Stimulated activated CD8-positive, alpha-beta memory T cell treated with anti-CD3 and anti-CD28 coated beads, Interleukin-12 subunit alpha, Interleukin-12 subunit beta, amount 100 ng/mL, for 24 hours (primary cell): ENCODE data around the gene PITPNC1.

Experiments
- DNase-seq: peaks from one replicate; pipeline ENCODE4 v3.0.0-alpha.2; 2020; ENCODE audit errors: extremely low read depth

Gene PITPNC1

DNA sequence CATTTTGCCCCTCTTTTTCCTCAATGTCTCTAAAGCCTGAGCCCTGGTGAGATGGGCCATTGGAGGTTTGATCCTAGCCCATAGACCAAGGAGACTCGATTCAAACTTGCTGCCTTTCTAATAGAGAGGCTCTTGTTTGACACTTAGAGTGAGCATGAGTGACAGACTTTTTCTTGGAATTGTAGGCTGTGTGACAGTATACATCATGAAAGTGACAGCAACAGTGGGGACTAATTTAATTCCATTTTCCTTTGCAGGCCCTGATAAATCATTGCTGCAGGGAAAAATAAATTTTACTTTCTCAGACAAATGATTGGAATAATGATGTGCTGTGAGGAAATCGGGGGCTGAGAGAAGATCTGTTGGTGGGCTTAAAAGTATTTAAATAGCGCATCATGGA, 171.6 kb downstream of the PITPNC1 start:
- no peak for DNase-seq

- DNase-seq, result no peak
Measured at GRCh38 chr17:67549820-67550219, 172.7 kb downstream of the PITPNC1 start.

DNA sequence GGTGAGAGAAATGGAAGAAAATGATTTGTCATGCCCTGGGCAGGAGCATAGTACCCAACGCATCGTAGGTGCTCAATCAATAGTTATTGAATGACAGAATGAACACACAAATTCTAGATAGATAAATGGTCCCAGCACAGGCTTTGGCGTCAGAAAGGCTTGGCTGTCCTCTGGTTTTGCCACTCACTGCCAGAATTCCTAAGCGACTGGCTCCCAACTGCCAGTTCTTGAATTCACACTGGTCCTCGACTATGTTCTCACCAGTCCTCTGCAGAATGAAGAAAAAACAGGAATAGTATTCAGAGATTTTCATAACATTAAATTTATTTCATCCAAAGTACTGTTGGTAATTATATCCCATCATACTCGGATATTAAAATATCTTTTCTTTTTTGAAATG, 177.6 kb downstream of the PITPNC1 start:
- DNase-seq, result no peak

GRCh38 chr17:67555855-67556254, 178.8 kb downstream of the PITPNC1 start:
- no peak for DNase-seq

- no peak for DNase-seq
Measured at GRCh38 chr17:67557052-67557845, 180.2 kb downstream of the PITPNC1 start.

DNA sequence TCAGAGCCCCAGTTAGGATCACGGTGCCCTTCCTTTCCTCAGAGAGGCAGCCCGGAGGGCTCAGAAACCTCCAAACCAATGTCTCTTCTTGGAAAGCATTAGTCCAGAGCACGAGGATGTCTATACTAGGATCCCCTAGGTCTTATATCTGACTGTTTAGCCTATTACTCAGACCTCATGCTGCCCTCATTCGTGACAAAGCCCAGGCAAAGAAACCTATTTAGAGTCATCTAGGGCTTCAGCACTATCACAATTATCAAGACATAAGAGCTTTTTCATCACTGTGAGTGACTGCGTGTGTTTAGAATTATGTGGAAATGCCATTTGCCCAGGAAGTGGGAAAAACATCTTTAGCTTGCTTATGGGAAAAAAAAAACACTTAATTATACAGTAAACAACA, 180.8 kb downstream of the PITPNC1 start:
- DNase-seq, result no peak

- DNase-seq, result no peak
Measured at GRCh38 chr17:67558740-67559380, 181.8 kb downstream of the PITPNC1 start.

GRCh38 chr17:67559381-67559966, 182.4 kb downstream of the PITPNC1 start:
- DNase-seq, result no peak

DNA sequence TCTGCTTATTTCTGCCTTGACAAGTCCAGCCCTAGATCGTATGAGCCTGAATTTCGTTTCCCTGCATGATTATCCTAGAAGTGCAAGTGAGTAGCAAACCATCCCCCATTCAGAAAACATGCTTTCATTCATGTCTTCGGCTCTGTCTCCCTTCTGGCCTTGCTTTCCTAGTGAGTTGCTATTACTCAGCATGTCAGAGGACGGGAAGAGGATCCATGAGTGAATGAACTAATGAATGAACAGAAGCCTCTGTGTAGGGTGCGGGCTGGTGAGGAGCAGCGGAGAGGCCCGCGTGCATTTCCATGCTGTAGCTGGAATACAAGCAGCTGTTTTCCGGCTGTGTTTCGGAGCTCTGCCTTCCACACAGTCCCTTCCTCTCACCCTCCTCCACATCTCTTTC, 184.9 kb downstream of the PITPNC1 start:
- no peak for DNase-seq

DNA sequence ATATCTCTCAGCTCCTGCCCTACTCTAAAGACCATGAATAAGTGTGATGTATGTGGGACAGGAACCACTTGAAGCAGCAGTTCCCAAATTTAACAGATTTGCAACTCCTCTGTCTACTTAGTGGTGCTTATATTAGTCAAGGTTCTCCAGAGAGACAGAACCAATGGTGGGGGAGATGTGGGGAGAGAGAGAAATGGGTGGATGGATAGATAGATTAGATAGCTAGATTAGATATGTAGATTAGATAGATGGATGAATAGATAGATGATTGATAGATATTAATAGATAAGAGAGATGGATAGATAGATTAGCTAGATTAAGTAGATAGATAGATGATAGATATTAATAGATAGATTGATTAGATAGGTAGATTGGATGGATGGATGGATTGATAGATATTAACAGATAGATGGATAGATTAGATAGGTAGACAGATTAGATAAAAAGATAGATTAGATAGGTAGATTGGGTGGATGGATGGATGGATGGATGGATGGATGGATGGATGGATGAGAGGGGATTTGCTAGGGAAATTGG, 186.7 kb downstream of the PITPNC1 start:
- DNase-seq, result no peak

DNA sequence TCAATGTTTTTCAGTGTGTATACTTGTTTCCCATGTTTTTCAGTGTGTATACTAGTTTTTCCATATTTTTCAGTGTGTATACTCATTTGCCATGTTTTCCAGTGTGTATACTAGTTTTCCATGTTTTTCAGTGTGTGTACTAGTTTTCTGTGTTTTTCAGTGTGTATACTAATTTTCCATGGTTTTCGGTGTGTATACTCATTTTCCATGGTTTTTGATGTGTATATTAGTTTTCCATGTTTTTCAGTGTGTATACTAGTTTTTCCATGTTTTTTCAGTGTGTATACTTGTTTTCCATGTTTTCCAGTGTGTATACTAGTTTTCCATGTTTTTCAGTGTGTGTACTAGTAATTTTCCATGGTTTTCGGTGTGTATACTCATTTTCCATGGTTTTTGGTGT, 188.0 kb downstream of the PITPNC1 start:
- DNase-seq, result no peak

- DNase-seq, result no peak
Measured at GRCh38 chr17:67566656-67567055, 189.6 kb downstream of the PITPNC1 start.

DNA sequence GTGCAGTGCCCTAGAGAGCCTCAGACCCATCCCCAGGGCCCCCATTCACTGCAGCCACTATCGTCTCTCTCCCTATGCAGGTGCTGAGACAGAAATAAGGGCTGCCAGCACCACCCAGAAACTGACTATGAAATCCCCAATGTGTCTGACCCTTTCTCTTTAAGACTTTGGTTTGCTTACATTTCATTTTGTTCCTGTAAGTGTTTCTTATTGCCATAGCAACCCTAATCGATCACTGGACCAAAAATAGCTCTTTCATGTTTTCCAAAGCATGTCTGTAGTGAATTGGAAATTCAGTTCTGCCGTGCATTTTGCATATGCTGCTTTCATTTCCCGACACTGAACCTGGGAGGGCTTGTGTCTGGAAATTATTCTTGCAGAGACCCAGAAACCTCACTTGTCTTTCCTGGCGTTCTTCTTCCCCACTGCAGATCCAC, 192.0 kb downstream of the PITPNC1 start:
- DNase-seq, result no peak

- no peak for DNase-seq
Measured at GRCh38 chr17:67569873-67570272, 192.8 kb downstream of the PITPNC1 start.

DNA sequence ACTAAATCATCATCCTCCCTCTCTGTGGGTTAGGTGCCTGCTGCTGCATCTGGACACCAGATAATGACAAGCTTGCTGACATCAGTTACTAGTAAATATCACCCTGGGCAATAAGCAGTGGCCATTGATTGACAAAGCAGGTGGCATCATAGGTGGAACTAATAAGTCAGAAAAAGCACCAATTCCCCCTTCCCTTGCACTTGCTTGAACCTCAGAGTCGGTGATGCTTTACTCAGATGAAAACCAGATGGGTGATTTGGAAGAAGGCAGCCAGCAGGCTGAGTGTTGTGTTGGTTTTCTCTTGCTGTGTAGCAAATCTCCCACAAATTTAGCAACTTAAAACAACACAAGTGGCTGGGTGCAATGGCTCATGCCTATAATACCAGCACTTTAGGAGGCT, 193.7 kb downstream of the PITPNC1 start:
- DNase-seq, result no peak

DNA sequence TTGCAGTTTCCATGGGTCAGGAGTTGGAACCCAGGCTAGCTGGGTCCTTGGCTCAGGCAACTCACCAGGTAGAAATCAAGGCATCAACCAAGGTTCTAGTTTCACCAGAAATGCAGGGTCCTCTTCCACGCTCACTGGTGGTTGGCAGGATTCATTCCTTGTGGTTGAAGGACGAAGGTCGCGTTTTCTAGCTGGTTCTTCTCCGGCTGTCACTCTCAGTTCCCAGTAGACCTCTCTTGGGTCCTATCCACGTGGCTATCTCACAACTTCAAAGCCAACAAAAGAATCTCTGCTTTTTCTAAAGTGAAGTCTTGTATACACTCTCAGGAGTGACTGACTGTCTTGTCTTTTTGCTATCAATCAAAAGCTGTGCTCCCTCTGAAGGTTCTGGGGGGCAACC, 194.4 kb downstream of the PITPNC1 start:
- DNase-seq, result no peak

DNA sequence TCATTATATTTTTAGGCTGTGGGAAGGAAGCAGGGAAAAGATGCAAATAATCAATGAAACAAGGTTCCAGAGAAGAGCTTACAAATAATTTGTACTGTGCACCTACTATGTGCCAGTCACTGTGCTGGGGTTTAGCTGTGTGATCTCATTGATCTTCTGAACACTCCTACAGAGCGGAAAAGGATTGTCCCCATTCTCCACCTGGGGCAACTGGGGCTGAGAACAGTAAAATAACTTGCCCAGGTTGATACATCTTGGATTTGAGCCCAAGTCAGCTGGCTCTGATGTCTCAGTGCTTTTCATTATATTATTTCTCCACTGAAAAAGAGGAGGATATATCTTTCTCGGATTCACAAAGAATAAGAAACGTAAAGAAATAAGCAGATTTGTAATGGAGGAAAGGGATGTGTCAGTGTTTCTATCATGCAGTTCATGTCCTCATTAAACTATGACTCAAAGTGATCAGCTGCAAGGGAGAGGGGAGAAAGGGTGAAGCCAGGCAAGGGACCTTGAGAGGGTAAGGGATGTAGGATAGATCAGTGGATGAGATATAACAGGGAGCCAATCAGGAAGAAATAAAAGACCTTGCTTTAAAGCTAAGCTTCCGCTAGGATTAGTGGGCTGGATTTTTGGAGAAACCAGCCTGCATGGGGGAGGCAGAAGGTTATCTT, 197.0 kb downstream of the PITPNC1 start:
- DNase-seq, result no peak

GRCh38 chr17:67574658-67575293, 197.7 kb downstream of the PITPNC1 start:
- DNase-seq, result no peak

GRCh38 chr17:67575325-67575724, 198.2 kb downstream of the PITPNC1 start:
- no peak for DNase-seq

DNA sequence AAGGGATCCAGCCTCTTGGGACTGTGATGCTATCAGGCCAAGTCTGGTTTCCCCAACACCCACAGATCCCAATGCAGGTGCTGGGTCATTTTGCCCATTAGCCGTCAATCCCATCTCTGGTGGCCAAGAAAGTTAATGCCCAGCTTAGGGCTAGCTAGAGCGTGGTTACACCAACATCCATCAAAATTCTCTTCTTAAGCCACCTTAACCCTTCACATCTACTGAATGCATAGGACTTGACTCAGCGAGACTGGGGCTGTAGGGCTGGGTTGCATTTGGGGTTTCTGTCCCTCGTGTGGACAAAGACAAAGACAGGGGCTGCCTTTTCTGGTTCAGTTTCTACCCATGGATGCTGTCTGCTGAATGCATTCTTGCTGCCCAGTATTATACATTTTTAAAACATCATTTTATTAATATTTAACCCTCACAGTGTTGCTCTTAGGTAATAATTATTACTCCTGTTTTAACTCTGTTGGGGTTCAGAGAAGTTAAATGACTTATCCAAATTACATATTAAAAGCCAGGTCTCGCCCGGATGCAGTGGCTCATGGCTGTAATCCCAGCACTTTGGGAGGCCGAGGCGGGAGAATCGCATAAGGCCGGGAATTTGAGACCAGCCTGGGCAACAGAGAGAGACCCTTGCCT, 199.5 kb downstream of the PITPNC1 start:
- DNase-seq, result no peak

DNA sequence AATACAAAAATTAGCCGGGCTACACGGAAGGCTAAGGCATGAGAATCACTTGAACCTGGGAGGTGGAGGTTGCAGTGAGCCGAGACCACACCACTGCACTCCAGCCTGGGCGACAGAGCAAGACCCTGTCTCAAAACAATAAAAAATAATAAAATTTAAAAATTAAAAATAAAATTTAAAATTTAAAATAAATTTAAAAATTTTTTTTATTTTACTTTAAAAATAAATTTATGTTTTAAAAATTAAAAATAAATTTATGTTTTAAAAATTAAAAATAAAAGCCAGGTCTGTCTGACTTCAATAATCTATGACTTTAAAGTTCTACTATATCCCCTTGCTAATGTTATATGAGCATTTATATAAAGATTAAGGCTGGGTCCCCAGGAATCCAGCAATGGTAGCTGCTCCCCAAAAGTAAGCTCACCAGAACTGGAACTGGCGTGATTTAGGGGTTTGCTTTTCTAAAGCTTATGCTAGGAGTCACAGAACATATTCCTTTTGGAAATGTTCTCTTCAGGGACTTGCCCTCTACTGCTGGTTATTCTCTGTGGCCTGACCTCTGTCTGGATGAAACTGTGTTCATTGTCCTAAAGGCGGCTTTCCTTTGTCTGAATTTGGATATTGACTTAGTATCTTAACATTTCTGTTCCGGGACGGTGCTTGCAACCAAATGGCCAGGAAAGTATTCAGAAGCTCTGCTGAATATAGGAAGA, 200.5 kb downstream of the PITPNC1 start:
- no peak for DNase-seq
